ENCODE results near the gene ABI3BP.

DNA sequence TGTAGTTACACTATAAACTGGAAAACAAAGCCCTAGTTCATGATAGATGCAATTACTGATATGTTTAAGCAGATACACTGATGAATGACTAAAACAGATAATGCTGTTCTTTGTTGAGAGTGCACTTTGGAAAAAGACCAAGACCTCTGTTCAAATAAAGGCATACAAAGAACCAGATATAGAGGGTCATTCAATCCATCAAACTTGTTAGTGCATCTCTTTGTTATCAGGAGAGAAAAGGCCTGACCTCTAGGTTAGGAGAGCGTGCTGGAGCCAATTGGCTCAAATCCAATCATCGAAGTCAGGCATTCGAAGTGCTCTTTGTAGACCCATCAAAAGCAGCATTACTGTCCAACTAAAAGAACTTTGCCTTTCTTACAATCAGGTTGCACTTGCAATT lies 159.7 kb downstream of the ABI3BP start:
- TF ChIP-seq, protein P1, sequence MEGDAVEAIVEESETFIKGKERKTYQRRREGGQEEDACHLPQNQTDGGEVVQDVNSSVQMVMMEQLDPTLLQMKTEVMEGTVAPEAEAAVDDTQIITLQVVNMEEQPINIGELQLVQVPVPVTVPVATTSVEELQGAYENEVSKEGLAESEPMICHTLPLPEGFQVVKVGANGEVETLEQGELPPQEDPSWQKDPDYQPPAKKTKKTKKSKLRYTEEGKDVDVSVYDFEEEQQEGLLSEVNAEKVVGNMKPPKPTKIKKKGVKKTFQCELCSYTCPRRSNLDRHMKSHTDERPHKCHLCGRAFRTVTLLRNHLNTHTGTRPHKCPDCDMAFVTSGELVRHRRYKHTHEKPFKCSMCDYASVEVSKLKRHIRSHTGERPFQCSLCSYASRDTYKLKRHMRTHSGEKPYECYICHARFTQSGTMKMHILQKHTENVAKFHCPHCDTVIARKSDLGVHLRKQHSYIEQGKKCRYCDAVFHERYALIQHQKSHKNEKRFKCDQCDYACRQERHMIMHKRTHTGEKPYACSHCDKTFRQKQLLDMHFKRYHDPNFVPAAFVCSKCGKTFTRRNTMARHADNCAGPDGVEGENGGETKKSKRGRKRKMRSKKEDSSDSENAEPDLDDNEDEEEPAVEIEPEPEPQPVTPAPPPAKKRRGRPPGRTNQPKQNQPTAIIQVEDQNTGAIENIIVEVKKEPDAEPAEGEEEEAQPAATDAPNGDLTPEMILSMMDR (IDR thresholded peaks at IDR 0.05) = no peak
- TF ChIP-seq POLR2AphosphoS5 (IDR thresholded peaks at IDR 0.05) (no peak), POLR2A (IDR thresholded peaks at IDR 0.05) (no peak), EP300 (IDR thresholded peaks at IDR 0.05) (no peak)

Data from upper lobe of left lung (tissue), 4 donors.